HepG2 (cell line): ENCODE data around the gene NPNT. TPM values are rescaled to one million over a fixed set of nuclear protein-coding genes. Genes with fewer than 3 reads are reported as not detected.

Experiments used
- ATAC-seq: fragments of 200-7000 bp; cut with Tn5 transposase; 3 replicates; pipeline ENCODE4 v1.9.1; 2020; ENCODE audit warnings: mild to moderate bottlenecking, moderate library complexity
- BruUV-seq: library from RNA; stranded (reverse); fragments of 400-500 nt; replicated peaks from 2 replicates; lab custom pipeline; 2021; lab: Mats Ljungman, UMichigan
- CTCF ChIA-PET: fragments of 300-600 bp; formaldehyde crosslinking; extraction: SDS; loops from one replicate; lab custom pipeline; 2021; ENCODE audit warnings: low total read pairs, inconsistent platforms, low intra/inter-chr PET ratio; lab: Yijun Ruan, JAX
- POLR2A ChIA-PET: fragments of 350-600 bp; sonication (Branson Sonifier 250); formaldehyde crosslinking; loops from one replicate; lab custom pipeline; 2020; ENCODE audit warnings: antibody characterized with exemption, inconsistent platforms; lab: Yijun Ruan, JAX
- DNase-seq: peaks from one replicate; pipeline ENCODE4 v3.0.0-alpha.2; 2015; ENCODE audit warnings: low spot score
- FAIRE-seq: peaks from 3 replicates; lab custom pipeline; 2011; peaks lifted over from hg19 to GRCh38; lab: Jason Lieb, UNC
- H2AFZ ChIP-seq: one replicate; pipeline ENCODE4 v1.6.1; 2011; ENCODE audit warnings: low read length, inconsistent platforms
- H3K27ac ChIP-seq: fragments of 300-600 bp; 3 replicates; pipeline ENCODE4 v1.8.0; 2011; ENCODE audit warnings: mixed run types, mild to moderate bottlenecking, mixed read lengths, low read length, inconsistent platforms; ENCODE audit not compliant: insufficient read depth; ENCODE audit errors: extremely low read length
- H3K27me3 ChIP-seq, 2 experiments: fragments of 200-600 bp in 1 of 2; 2 replicates in 1 of 2; 3 replicates in 1 of 2; pipeline versions ENCODE4 v1.6.0 to v1.8.0; 2011; ENCODE audit warnings: low read length in 2 of 2, mild to moderate bottlenecking in 2 of 2, moderate library complexity in 2 of 2, inconsistent platforms in 1 of 2; ENCODE audit not compliant: insufficient read depth in 2 of 2, control insufficient read depth in 1 of 2
- H3K36me3 ChIP-seq, 2 experiments: fragments of 200-600 bp in 1 of 2; replicated peaks in 1 of 2; 2 replicates in 1 of 2; 3 replicates in 1 of 2; pipeline versions ENCODE4 v1.5.1 to v1.8.0; 2011; ENCODE audit warnings: low read length in 2 of 2, inconsistent platforms in 1 of 2; ENCODE audit not compliant: insufficient read depth in 2 of 2, control insufficient read depth in 1 of 2
- H3K4me1 ChIP-seq: 2 replicates; pipeline ENCODE4 v1.5.1; 2012; ENCODE audit warnings: low read length, inconsistent platforms; ENCODE audit not compliant: insufficient read depth
- H3K4me2 ChIP-seq: 2 replicates; pipeline ENCODE4 v1.6.0; 2011; ENCODE audit warnings: low read depth, low read length, inconsistent platforms
- H3K4me3 ChIP-seq, 3 experiments: fragments of 200-600 bp in 1 of 3; sonication (generic), shearing (Covaris generic) in 1 of 3; replicated peaks in 1 of 3; 2 replicates each; pipeline ENCODE4 v1.5.1; 2011 to 2016; ENCODE audit warnings: low read length in 3 of 3, inconsistent platforms in 2 of 3, low read depth in 2 of 3, mild to moderate bottlenecking in 2 of 3, control low read depth in 1 of 3, mixed read lengths in 1 of 3; ENCODE audit not compliant: insufficient read depth in 1 of 3
- H3K79me2 ChIP-seq: one replicate; pipeline ENCODE4 v1.6.1; 2011; ENCODE audit warnings: low read length, inconsistent platforms; ENCODE audit not compliant: insufficient read depth
- H3K9ac ChIP-seq: 2 replicates; pipeline ENCODE4 v1.6.0; 2011; ENCODE audit warnings: mild to moderate bottlenecking, low read depth, low read length, inconsistent platforms; ENCODE audit not compliant: insufficient read depth
- H3K9me3 ChIP-seq: 2 replicates; pipeline ENCODE4 v1.5.1; 2012; ENCODE audit warnings: mild to moderate bottlenecking, low read length
- H4K20me1 ChIP-seq: 2 replicates; pipeline ENCODE4 v1.6.0; 2011; ENCODE audit warnings: inconsistent platforms, mild to moderate bottlenecking, low read length, moderate library complexity; ENCODE audit not compliant: insufficient read depth
- ARID4A ChIP-seq: sonication (generic); formaldehyde crosslinking; IDR thresholded peaks from 2 replicates; pipeline ENCODE4 v1.5.0; 2020; ENCODE audit warnings: mild to moderate bottlenecking, missing genetic modification reagents, borderline replicate concordance
- CHD4 ChIP-seq: fragments of 200-600 bp; sonication (generic); IDR thresholded peaks from 2 replicates; pipeline ENCODE4 v1.7.0; 2017; ENCODE audit warnings: mild to moderate bottlenecking, low read length, borderline replicate concordance
- FOXK1 ChIP-seq: sonication (generic); formaldehyde crosslinking; IDR thresholded peaks from 2 replicates; pipeline ENCODE4 v1.4.0; 2020; ENCODE audit warnings: low read depth, missing genetic modification reagents, borderline replicate concordance
- HDAC2 ChIP-seq: sonication (generic); formaldehyde crosslinking; IDR thresholded peaks from 2 replicates; pipeline ENCODE4 v1.4.0; 2020; ENCODE audit warnings: missing genetic modification reagents
- HMGXB3 ChIP-seq: sonication (generic); formaldehyde crosslinking; IDR thresholded peaks from 2 replicates; pipeline ENCODE4 v1.4.0; 2020; ENCODE audit warnings: missing genetic modification reagents, borderline replicate concordance
- NFIC ChIP-seq: IDR thresholded peaks from 2 replicates; pipeline ENCODE4 v1.6.1; 2012; ENCODE audit warnings: mild to moderate bottlenecking, low read length, inconsistent platforms
- ZBTB43 ChIP-seq: sonication (generic); formaldehyde crosslinking; conservative IDR thresholded peaks from 2 replicates; pipeline ENCODE4 v1.4.0; 2020; ENCODE audit warnings: missing genetic modification reagents
- ZFAT ChIP-seq: sonication (generic); formaldehyde crosslinking; conservative IDR thresholded peaks from 2 replicates; pipeline ENCODE4 v1.8.1; 2023; ENCODE audit warnings: missing genetic modification reagents, inconsistent platforms
- ZNF484 ChIP-seq: sonication (generic); formaldehyde crosslinking; IDR thresholded peaks from 2 replicates; pipeline ENCODE4 v1.5.1; 2020; ENCODE audit warnings: mild to moderate bottlenecking, low read depth, missing genetic modification reagents, borderline replicate concordance
- ZNF652 ChIP-seq: IDR thresholded peaks from 2 replicates; pipeline ENCODE4 v1.6.1; 2016; ENCODE audit warnings: low read depth, borderline replicate concordance
- ZNF75D ChIP-seq: sonication (generic); formaldehyde crosslinking; IDR thresholded peaks from 2 replicates; pipeline ENCODE4 v1.8.1; 2023; ENCODE audit warnings: missing genetic modification reagents, mild to moderate bottlenecking, borderline replicate concordance
- WGBS: methylation state at CpG from one replicate; pipeline ENCODE4 v1.1.6; 2017; ENCODE audit warnings: low lambda C conversion rate; 5-methylcytosine and 5-hydroxymethylcytosine counted together
- in situ Hi-C: cut with HindIII; loops from 2 replicates; pipeline ENCODE4 v1.10.0; 2017; ENCODE audit warnings: low pct_unique_long_range_greater_than_20kb; ENCODE audit not compliant: extremely low pct_ligation_motif_present
- intact Hi-C: fragments of 100-400 bp; cut with micrococcal nuclease; formaldehyde crosslinking; loops from one replicate; pipeline ENCODE4 v1.10.0; 2022; ENCODE audit not compliant: unreplicated experiment
- polyA plus RNA-seq, 8 experiments: library from polyadenylated mRNA; depleted of rRNA in 3 of 8; stranded (reverse) in 7 of 8; unstranded in 1 of 8; fragments of >200 nt; fragmentation: Illumina TruSeq in 4 of 8; extraction: Trizol in 4 of 8; gene quantifications; 2 replicates each; pipeline versions ENCODE4 v1.2.1 to v1.2.3, GENCODE V29; 2011 to 2016; ENCODE audit warnings: low read depth in 4 of 8, missing spikeins in 1 of 8, mixed read lengths in 1 of 8; ENCODE audit not compliant: insufficient read depth in 1 of 8
- total RNA-seq, 5 experiments: library from RNA; depleted of rRNA; stranded (reverse); fragments of >200 nt; fragmentation: Illumina TruSeq; extraction: Trizol; gene quantifications; 2 replicates each; pipeline ENCODE4 v1.2.3, GENCODE V29; 2016; ENCODE audit warnings: low read depth in 1 of 5

NPNT gene
- total and polyA plus RNA-seq, 2 of the 13 experiments (the other 11 are each of a cell fraction or from before 2014, with no cell fraction given): 1.1 to 19.1 TPM

GRCh38 chr4:105896984-105897775 is 1.9 kb downstream of the NPNT start (continued):
- TF ChIP-seq HMGXB3 (no peak), ZNF75D (CRISPR knock-in tag) (no peak), ZNF652 (CRISPR knock-in tag) (no peak)

- Histone ChIP-seq H3K4me1 (peaks cover 37% of the 10 kb centered on the region), H3K9ac (no peak overlapping the region), H2AFZ (no peak overlapping the region), H3K9me3 (no peaks in the 10 kb centered on the region), H3K4me3 (no peak overlapping the region), H3K27me3 (peaks cover 0 to 11% of the 10 kb centered on the region in 2 experiments; a peak in 2 of 5 replicates), H3K27ac (no peak overlapping the region), H4K20me1 (no peaks in the 10 kb centered on the region), H3K4me2 (no peak overlapping the region), H3K36me3 (no peaks in the 10 kb centered on the region), H3K79me2 (no peaks in the 10 kb centered on the region)
- no TSS peak for BruUV-seq
- WGBS: 74% methylated on average over 2 of the region's 2 CpGs
- ChIA-PET CTCF (no interaction called here), POLR2A (no interaction called here)
- in situ Hi-C loops: no loop called here
- intact Hi-C loops: no loop called here
- FAIRE-seq: no peak
- ATAC-seq: no peak
- DNase-seq: no peak
- TF ChIP-seq ZFAT (CRISPR knock-in tag): no peak
- TF ChIP-seq ZBTB43 (CRISPR knock-in tag): no peak
- TF ChIP-seq ARID4A (CRISPR knock-in tag): no peak
- no peak for TF ChIP-seq FOXK1 (CRISPR knock-in tag)
- TF ChIP-seq HDAC2 (CRISPR knock-in tag): no peak
- no peak for TF ChIP-seq NFIC
- no peak for TF ChIP-seq CHD4
- TF ChIP-seq ZNF484 (CRISPR knock-in tag): no peak
Measured at GRCh38 chr4:105900541-105900940, 5.3 kb downstream of the NPNT start.
